HG03439 (cell line): ENCODE measurements around the gene DNAH8.

Experiments used
- ATAC-seq: cut with Tn5 transposase; IDR thresholded peaks from one replicate; pipeline ENCODE4 v1.9.1; 2021; ENCODE audit warnings: mild to moderate bottlenecking, moderate library complexity; ENCODE audit not compliant: unreplicated experiment

DNAH8 gene

GRCh38 chr6:39005774-39006173, 290.7 kb downstream of the DNAH8 start:
- ATAC-seq: no peak

- ATAC-seq: no peak
These were observed 292.5 kb downstream of the DNAH8 start for GRCh38 chr6:39007575-39007974.

GRCh38 chr6:39008737-39009136, 293.6 kb downstream of the DNAH8 start:
- no peak for ATAC-seq

GRCh38 chr6:39009476-39009875, 294.4 kb downstream of the DNAH8 start:
- ATAC-seq: no peak

GRCh38 chr6:39016839-39017546, 301.9 kb downstream of the DNAH8 start:
- no peak for ATAC-seq

GRCh38 chr6:39017547-39017880, 302.4 kb downstream of the DNAH8 start:
- ATAC-seq: no peak

- no peak for ATAC-seq
These were observed 303.0 kb downstream of the DNAH8 start for GRCh38 chr6:39018103-39018502.

- ATAC-seq: no peak
These were observed 305.0 kb downstream of the DNAH8 start for GRCh38 chr6:39020136-39020535.

GRCh38 chr6:39021041-39021440, 305.9 kb downstream of the DNAH8 start:
- no peak for ATAC-seq

GRCh38 chr6:39021779-39022178, 306.7 kb downstream of the DNAH8 start:
- no peak for ATAC-seq

- ATAC-seq: no peak
These were observed 311.1 kb downstream of the DNAH8 start for GRCh38 chr6:39026175-39026574.

GRCh38 chr6:39029156-39030011, 314.3 kb downstream of the DNAH8 start:
- peak; percentile 69 for ATAC-seq

GRCh38 chr6:39035681-39036080, 320.6 kb downstream of the DNAH8 start:
- ATAC-seq: no peak

- no peak for ATAC-seq
These were observed 322.0 kb downstream of the DNAH8 start for GRCh38 chr6:39037082-39037508.

GRCh38 chr6:39037707-39038106, 322.6 kb downstream of the DNAH8 start:
- no peak for ATAC-seq

- no peak for ATAC-seq
These were observed 325.1 kb downstream of the DNAH8 start for GRCh38 chr6:39040080-39040673.

- no peak for ATAC-seq
These were observed 326.0 kb downstream of the DNAH8 start for GRCh38 chr6:39041072-39041471.

- no peak for ATAC-seq
These were observed 328.7 kb downstream of the DNAH8 start for GRCh38 chr6:39043776-39044175.

GRCh38 chr6:39044181-39044580, 329.1 kb downstream of the DNAH8 start:
- ATAC-seq: no peak

GRCh38 chr6:39047434-39048327, 332.6 kb downstream of the DNAH8 start:
- no peak for ATAC-seq
